B cell (primary cell): ENCODE results near the gene RALGAPB. TPM values are rescaled to one million over a fixed set of nuclear protein-coding genes. Genes with fewer than 3 reads are reported as not detected.
A peak's percentile ranks its signal among the peaks of the same experiment; 100 is the strongest.

Experiments used
- ATAC-seq: fragments of 200-7000 bp; cut with Tn5 transposase; one replicate; pipeline ENCODE4 v1.10.0; 2021; ENCODE audit warnings: low read depth, mild to moderate bottlenecking, moderate number of reproducible peaks, moderate library complexity
- CTCF ChIA-PET: fragments of 350-600 bp; sonication (Branson Sonifier 250); formaldehyde crosslinking; loops from one replicate; lab custom pipeline; 2021; ENCODE audit warnings: antibody characterized with exemption, inconsistent platforms; lab: Charles Lee
- POLR2A ChIA-PET: fragments of 350-600 bp; sonication (Branson Sonifier 250); formaldehyde crosslinking; loops from one replicate; lab custom pipeline; 2021; ENCODE audit warnings: antibody characterized with exemption; lab: Charles Lee
- DNase-seq: peaks from one replicate; pipeline ENCODE4 v3.0.0; 2013
- H2AFZ ChIP-seq: 2 replicates; pipeline ENCODE4 v1.6.1; 2012; ENCODE audit warnings: mild to moderate bottlenecking, low read depth, low read length; ENCODE audit not compliant: insufficient read depth, poor library complexity, severe bottlenecking
- H3K27ac ChIP-seq, 2 donors: 1 replicate in 1 of 2; 2 replicates in 1 of 2; pipeline ENCODE4 v1.5.1; 2012 to 2013; ENCODE audit warnings: low read length in 2 of 2, mild to moderate bottlenecking in 2 of 2, moderate library complexity in 1 of 2
- H3K27me3 ChIP-seq, 4 experiments: fragments of 200-600 bp in 1 of 4; sonication (generic) in 1 of 4; replicated peaks in 1 of 4; 1 replicate in 2 of 4; 2 replicates in 2 of 4; pipeline versions ENCODE4 v1.6.1 to v1.7.0; 2013 to 2016; ENCODE audit warnings: low read length in 3 of 4, mild to moderate bottlenecking in 2 of 4, mixed read lengths in 1 of 4, moderate library complexity in 1 of 4; ENCODE audit not compliant: insufficient read depth in 4 of 4, control insufficient read depth in 3 of 4; ENCODE audit errors: control extremely low read depth in 1 of 4
- H3K36me3 ChIP-seq, 2 experiments: replicated peaks in 1 of 2; 1 replicate in 1 of 2; 2 replicates in 1 of 2; pipeline versions ENCODE4 v1.6.1 to v1.7.1; 2013; ENCODE audit warnings: low read length in 1 of 2; ENCODE audit not compliant: insufficient read depth in 2 of 2, control insufficient read depth in 1 of 2; ENCODE audit errors: control extremely low read depth in 1 of 2, extremely low read depth in 1 of 2
- H3K4me1 ChIP-seq, 2 donors: fragments of 200-600 bp in 1 of 2; sonication (generic) in 1 of 2; 1 replicate in 1 of 2; 2 replicates in 1 of 2; pipeline versions ENCODE4 v1.5.1 to v1.6.1; 2013 to 2017; ENCODE audit warnings: low read length in 2 of 2; ENCODE audit not compliant: control insufficient read depth in 2 of 2, insufficient read depth in 2 of 2
- H3K4me2 ChIP-seq: replicated peaks from 2 replicates; pipeline ENCODE3; 2012; ENCODE audit warnings: mild to moderate bottlenecking, low read depth, low read length; ENCODE audit not compliant: poor library complexity, severe bottlenecking
- H3K4me3 ChIP-seq, 5 experiments: fragments of 200-600 bp in 1 of 5; sonication (generic) in 1 of 5; 1 replicate in 3 of 5; 2 replicates in 2 of 5; pipeline versions ENCODE4 v1.5.1 to v1.7.0; 2011 to 2016; ENCODE audit warnings: low read length in 4 of 5, mild to moderate bottlenecking in 4 of 5, low read depth in 2 of 5, control low read depth in 1 of 5, moderate library complexity in 1 of 5; ENCODE audit not compliant: insufficient read depth in 1 of 5; ENCODE audit errors: control extremely low read depth in 1 of 5, extremely low read depth in 1 of 5
- H3K79me2 ChIP-seq: fragments of 200-600 bp; sonication (generic); one replicate; pipeline ENCODE4 v1.6.0; 2016; ENCODE audit warnings: low read length; ENCODE audit not compliant: control insufficient read depth, insufficient read depth
- H3K9ac ChIP-seq: fragments of 200-600 bp; sonication (generic); 2 replicates; pipeline ENCODE4 v1.6.1; 2017; ENCODE audit warnings: mild to moderate bottlenecking, low read length, moderate library complexity
- H3K9me3 ChIP-seq, 3 donors: one replicate each; pipeline versions ENCODE4 v1.6.1 to v1.7.1; 2013; ENCODE audit warnings: low read length in 2 of 3; ENCODE audit not compliant: control insufficient read depth in 2 of 3, insufficient read depth in 1 of 3; ENCODE audit errors: control extremely low read depth in 1 of 3
- H4K20me1 ChIP-seq: 2 replicates; pipeline ENCODE4 v1.6.0; 2012; ENCODE audit warnings: mild to moderate bottlenecking, low read length; ENCODE audit not compliant: insufficient read depth, control insufficient read depth, poor library complexity, severe bottlenecking
- H3K27ac Mint-ChIP-seq: one replicate; pipeline ENCODE4 v1.8.0; 2021; ENCODE audit warnings: mixed read lengths
- H3K27me3 Mint-ChIP-seq: one replicate; pipeline ENCODE4 v1.8.0; 2021; ENCODE audit warnings: mixed read lengths
- H3K4me1 Mint-ChIP-seq: one replicate; pipeline ENCODE4 v1.8.0; 2021; ENCODE audit warnings: mixed read lengths
- H3K4me3 Mint-ChIP-seq: one replicate; pipeline ENCODE4 v1.8.0; 2021; ENCODE audit warnings: mixed read lengths
- H3K9me3 Mint-ChIP-seq: one replicate; pipeline ENCODE4 v1.8.0; 2022; ENCODE audit warnings: mixed read lengths; ENCODE audit not compliant: insufficient read depth
- EZH2 ChIP-seq: IDR thresholded peaks from 2 replicates; pipeline ENCODE4 v1.6.1; 2012; ENCODE audit warnings: borderline replicate concordance, low read depth, mild to moderate bottlenecking, moderate library complexity, low read length; ENCODE audit not compliant: insufficient read depth, poor library complexity, severe bottlenecking
- WGBS: methylation state at CpG from one replicate; pipeline ENCODE4 v1.1.5; 2013; ENCODE audit warnings: missing lambda C conversion rate; ENCODE audit not compliant: insufficient coverage; 5-methylcytosine and 5-hydroxymethylcytosine counted together
- intact Hi-C: fragments of 100-400 bp; cut with micrococcal nuclease; formaldehyde crosslinking; loops from one replicate; pipeline ENCODE4 v1.10.0; 2022
- polyA plus RNA-seq: library from polyadenylated mRNA; depleted of rRNA; stranded (reverse); fragments of >200 nt; gene quantifications from 2 replicates; pipeline ENCODE4 v1.2.3, GENCODE V29; 2012
- total RNA-seq, 2 donors: library from RNA; stranded (reverse); fragments of 120-200 nt in 1 of 2; gene quantifications; 1 replicate in 1 of 2; 2 replicates in 1 of 2; pipeline versions ENCODE4 v1.2.3 to v1.2.4, GENCODE V29; 2013 to 2022
- TF ChIP-seq, protein P1 (sequence below): fragments of 200-600 bp; IDR thresholded peaks from one replicate; pipeline ENCODE4 v1.8.0; 2022; ENCODE audit warnings: antibody characterized with exemption, mild to moderate bottlenecking

Gene RALGAPB
- total and polyA plus RNA-seq, 2 donors (not counting 1 experiment from before 2014, with no cell fraction given) = 15.0 to 58.3 TPM

DNA sequence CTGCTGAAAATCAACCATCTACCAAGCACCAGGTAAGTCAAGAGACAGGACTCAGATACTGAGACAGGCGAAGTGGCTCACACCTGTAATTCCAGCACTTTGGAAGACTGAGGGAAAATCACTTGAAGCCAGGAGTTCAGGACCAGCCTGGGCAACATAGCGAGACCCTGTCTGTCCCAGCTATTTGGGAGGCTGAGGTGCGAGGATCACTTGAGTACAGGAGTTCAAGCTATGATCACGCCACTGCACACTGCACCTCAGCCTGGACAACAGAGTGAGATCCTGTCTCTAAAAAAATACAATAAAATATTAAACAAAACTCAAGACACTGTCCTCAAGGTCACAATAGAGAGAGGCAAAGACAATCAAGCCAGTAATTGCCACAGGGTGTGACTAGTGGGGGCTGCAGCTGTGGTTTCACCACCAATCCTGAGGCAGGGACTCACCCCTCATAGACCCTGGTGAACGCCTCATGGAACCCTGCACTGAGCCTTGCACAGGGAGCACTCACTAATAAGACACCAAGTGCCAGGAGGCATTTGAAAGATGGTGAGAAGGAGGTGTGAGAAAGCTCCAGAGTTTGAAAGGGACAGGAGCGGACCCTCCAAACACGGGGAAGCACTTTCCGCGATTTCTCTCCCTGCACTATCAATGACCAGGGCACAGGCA, 39.2 kb upstream of the RALGAPB start:
- Mint-ChIP-seq H3K4me3 (peak overlapping the region; percentile 99), H3K27me3 (peaks cover 1% of the 10 kb centered on the region), H3K9me3 (no peaks in the 10 kb centered on the region), H3K4me1 (peaks cover 27% of the 10 kb centered on the region), H3K27ac (peak overlapping the region; percentile 98)
- intact Hi-C loops = no loop called here
- ChIA-PET CTCF (interaction anchor here (4.4 to 6.1 kb wide), 2 partner anchors 13 to 40 kb away, joined by 37 to 156 read pairs; partner anchors contain the start of gene RALGAPB), POLR2A (no interaction called here)
- peak overlapping the region in 1 of 2 donors; percentile 72 for H3K27ac ChIP-seq
- H3K36me3 ChIP-seq = peaks cover 0 to 38% of the 10 kb centered on the region in 2 experiments
- peaks cover 11 to 13% of the 10 kb centered on the region in 2 donors for H3K4me1 ChIP-seq
- peaks cover 49% of the 10 kb centered on the region for H4K20me1 ChIP-seq
- peaks cover 41% of the 10 kb centered on the region for H3K79me2 ChIP-seq
- ATAC-seq = no peak
- H3K9ac ChIP-seq = peak overlapping the region; percentile 74
- DNase-seq = no peak
- peak overlapping the region in 1 of 5 experiments; percentile 76 for H3K4me3 ChIP-seq
- no peaks in the 10 kb centered on the region for H3K9me3 ChIP-seq
- no peak for TF ChIP-seq EZH2
- TF ChIP-seq, protein P1, sequence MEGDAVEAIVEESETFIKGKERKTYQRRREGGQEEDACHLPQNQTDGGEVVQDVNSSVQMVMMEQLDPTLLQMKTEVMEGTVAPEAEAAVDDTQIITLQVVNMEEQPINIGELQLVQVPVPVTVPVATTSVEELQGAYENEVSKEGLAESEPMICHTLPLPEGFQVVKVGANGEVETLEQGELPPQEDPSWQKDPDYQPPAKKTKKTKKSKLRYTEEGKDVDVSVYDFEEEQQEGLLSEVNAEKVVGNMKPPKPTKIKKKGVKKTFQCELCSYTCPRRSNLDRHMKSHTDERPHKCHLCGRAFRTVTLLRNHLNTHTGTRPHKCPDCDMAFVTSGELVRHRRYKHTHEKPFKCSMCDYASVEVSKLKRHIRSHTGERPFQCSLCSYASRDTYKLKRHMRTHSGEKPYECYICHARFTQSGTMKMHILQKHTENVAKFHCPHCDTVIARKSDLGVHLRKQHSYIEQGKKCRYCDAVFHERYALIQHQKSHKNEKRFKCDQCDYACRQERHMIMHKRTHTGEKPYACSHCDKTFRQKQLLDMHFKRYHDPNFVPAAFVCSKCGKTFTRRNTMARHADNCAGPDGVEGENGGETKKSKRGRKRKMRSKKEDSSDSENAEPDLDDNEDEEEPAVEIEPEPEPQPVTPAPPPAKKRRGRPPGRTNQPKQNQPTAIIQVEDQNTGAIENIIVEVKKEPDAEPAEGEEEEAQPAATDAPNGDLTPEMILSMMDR = no peak
- no peak overlapping the region for H2AFZ ChIP-seq
- peaks cover 0 to 3% (median 0%) of the 10 kb centered on the region in 4 experiments for H3K27me3 ChIP-seq
- H3K4me2 ChIP-seq = peak overlapping the region; percentile 83
- 88% methylated on average over 8 of the region's 9 CpGs for WGBS

DNA sequence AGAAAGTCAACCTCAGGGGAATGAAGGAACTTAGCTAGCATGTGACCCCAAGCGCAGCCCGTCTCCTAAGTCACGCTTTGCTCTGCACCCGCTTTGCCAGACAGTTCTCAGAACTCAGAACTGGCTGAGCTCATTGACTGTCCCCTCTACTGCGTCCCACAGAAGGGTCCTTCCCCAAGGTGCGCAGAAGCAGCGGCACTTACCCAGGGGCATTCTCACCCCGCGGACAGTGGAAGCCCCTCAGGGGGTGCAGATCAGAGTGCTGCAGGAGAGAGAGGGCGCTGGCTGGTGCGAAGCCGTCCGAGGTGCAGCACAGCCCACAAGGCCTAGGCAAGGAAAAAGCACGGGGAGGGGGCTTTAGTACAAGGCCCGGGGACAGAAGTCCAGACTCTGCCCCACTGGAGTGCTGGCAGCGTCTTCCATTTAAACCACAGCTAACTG, 38.3 kb upstream of the RALGAPB start:
- Histone ChIP-seq H3K4me1 (peaks cover 11 to 13% of the 10 kb centered on the region in 2 donors), H3K79me2 (peaks cover 37% of the 10 kb centered on the region), H3K36me3 (peaks cover 0 to 30% of the 10 kb centered on the region in 2 experiments), H3K4me3 (peak overlapping the region; percentile 56 to 96 (median 88)), H3K9ac (peak overlapping the region; percentile 74), H2AFZ (peak overlapping the region; percentile 83), H3K4me2 (peak overlapping the region; percentile 83), H3K27me3 (peaks cover 0 to 3% (median 0%) of the 10 kb centered on the region in 4 experiments), H4K20me1 (peaks cover 42% of the 10 kb centered on the region), H3K9me3 (no peaks in the 10 kb centered on the region), H3K27ac (peak overlapping the region; percentile 72 to 83)
- no peak for ATAC-seq
- Mint-ChIP-seq H3K9me3 (no peaks in the 10 kb centered on the region), H3K27me3 (peaks cover 10% of the 10 kb centered on the region), H3K4me1 (peaks cover 27% of the 10 kb centered on the region), H3K4me3 (peak overlapping the region; percentile 99), H3K27ac (peak overlapping the region; percentile 98)
- POLR2A ChIA-PET = interaction anchor here (1.3 kb wide), 1 partner anchor 12 kb away, joined by 36 read pairs; no protein-coding TSS in a partner anchor
- CTCF ChIA-PET = interaction anchor here (1.0 to 6.1 kb wide), 5 partner anchors 11 to 39 kb away, joined by 3 to 156 read pairs (median 5); partner anchors contain the start of gene RALGAPB
- intact Hi-C loops = loop anchor here (2.0 kb wide), 2 partner anchors 316 to 402 kb away; partner anchors contain the start of genes RPRD1B and TTI1
- TF ChIP-seq EZH2 = no peak
- TF ChIP-seq, protein P1 = no peak
- 3% methylated on average over 16 of the region's 16 CpGs for WGBS
- peak; percentile 56 for DNase-seq
